ENCODE data around the gene CPNE9. TPM values are rescaled to one million over a fixed set of nuclear protein-coding genes. Genes with fewer than 3 reads are reported as not detected.

The CPNE9 gene
- total RNA-seq, 1 donor from 2014 or later, result not detected

DNA sequence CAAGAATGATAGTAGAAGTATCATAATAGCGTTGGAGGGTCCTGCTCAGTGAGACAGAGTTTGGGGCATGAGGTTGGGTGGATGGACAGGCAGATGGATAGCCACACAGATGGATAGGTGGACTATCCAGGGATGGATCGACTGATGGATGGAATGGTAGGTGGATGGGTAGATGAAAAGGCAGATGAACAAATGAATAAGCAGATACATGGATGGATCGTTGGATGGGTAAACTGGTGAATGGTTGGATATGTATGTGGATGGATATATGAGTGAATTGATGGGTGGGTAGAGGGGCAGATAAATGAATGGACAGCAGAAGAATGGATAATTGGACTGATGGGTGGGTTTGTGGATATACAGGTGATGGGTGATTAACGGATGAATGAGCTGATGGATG lies 9.5 kb downstream of the CPNE9 start:
- Mint-ChIP-seq H3K4me3 (ENCODE audit: unreplicated experiment) (no peak overlapping the region), H3K36me3 (ENCODE audit: unreplicated experiment) (no peaks in the 10 kb centered on the region), H3K27ac (ENCODE audit: unreplicated experiment) (no peak overlapping the region), H3K27me3 (ENCODE audit: unreplicated experiment) (peaks cover 33% of the 10 kb centered on the region), H3K4me1 (ENCODE audit: unreplicated experiment) (no peaks in the 10 kb centered on the region), H3K9me3 (ENCODE audit: unreplicated experiment) (no peaks in the 10 kb centered on the region)
- DNase-seq (ENCODE audit: extremely low spot score, unreplicated experiment), result no peak
- TF ChIP-seq, protein P1, sequence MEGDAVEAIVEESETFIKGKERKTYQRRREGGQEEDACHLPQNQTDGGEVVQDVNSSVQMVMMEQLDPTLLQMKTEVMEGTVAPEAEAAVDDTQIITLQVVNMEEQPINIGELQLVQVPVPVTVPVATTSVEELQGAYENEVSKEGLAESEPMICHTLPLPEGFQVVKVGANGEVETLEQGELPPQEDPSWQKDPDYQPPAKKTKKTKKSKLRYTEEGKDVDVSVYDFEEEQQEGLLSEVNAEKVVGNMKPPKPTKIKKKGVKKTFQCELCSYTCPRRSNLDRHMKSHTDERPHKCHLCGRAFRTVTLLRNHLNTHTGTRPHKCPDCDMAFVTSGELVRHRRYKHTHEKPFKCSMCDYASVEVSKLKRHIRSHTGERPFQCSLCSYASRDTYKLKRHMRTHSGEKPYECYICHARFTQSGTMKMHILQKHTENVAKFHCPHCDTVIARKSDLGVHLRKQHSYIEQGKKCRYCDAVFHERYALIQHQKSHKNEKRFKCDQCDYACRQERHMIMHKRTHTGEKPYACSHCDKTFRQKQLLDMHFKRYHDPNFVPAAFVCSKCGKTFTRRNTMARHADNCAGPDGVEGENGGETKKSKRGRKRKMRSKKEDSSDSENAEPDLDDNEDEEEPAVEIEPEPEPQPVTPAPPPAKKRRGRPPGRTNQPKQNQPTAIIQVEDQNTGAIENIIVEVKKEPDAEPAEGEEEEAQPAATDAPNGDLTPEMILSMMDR (IDR thresholded peaks at IDR 0.05), result no peak

DNA sequence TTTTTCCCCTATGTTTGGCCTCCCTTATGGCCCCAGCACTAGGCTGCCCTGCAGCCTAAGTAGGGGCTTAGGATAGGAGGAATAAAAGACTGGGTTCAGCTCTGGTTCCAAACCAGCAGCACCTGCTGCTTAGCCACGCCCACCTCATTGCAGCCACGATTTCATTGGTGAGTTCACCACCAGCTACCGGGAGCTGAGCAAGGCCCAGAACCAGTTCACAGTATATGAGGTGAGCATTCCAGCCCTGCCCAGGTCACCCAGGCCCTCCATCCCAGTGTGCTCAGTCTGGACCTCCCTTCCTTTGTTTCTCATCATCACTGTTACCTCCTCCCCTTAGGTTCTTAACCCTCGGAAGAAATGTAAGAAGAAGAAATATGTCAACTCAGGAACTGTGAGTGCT lies 11.5 kb downstream of the CPNE9 start:
- no peaks in the 10 kb centered on the region for H3K36me3 Mint-ChIP-seq (ENCODE audit: unreplicated experiment)
- H3K9me3 Mint-ChIP-seq (ENCODE audit: unreplicated experiment), result no peaks in the 10 kb centered on the region
- H3K4me1 Mint-ChIP-seq (ENCODE audit: unreplicated experiment), result no peaks in the 10 kb centered on the region
- DNase-seq (ENCODE audit: extremely low spot score, unreplicated experiment), result no peak
- peaks cover 36% of the 10 kb centered on the region for H3K27me3 Mint-ChIP-seq (ENCODE audit: unreplicated experiment)
- H3K4me3 Mint-ChIP-seq (ENCODE audit: unreplicated experiment), result no peak overlapping the region
- no peak overlapping the region for H3K27ac Mint-ChIP-seq (ENCODE audit: unreplicated experiment)
- TF ChIP-seq, protein P1 (IDR thresholded peaks at IDR 0.05), result no peak

DNA sequence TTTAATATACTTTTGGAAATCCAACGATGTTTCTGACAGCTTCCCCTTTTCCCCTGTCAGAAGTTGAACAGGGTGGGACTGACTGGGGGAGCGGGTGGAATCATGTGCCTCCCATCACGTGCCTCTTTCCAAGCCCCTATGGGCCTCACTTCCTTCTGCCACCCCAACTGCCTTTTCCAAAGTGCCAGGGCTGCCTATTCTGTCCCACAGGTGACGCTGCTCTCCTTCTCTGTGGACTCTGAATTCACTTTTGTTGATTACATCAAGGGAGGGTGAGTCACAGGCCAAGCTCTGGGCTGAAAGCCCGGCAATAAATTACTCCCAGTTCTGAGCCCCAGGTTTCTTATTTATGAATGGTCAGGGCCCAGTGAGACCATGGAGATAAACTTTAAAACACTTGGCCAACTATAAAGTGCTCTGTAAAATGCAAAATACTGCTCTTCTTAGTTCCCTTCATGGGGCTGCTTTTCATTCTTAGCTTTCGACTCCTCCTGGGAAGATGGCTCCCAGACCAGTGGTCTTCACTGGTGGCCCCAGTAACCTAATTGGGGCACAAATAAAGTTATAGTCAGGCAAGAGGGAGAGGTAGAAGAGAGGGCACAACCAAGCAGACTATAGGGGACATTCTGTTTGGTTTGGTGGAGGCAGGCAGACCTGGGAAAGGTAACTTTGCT lies 12.3 kb downstream of the CPNE9 start:
- H3K27ac Mint-ChIP-seq (ENCODE audit: unreplicated experiment), result no peak overlapping the region
- no peaks in the 10 kb centered on the region for H3K4me1 Mint-ChIP-seq (ENCODE audit: unreplicated experiment)
- DNase-seq (ENCODE audit: extremely low spot score, unreplicated experiment), result no peak
- H3K9me3 Mint-ChIP-seq (ENCODE audit: unreplicated experiment), result no peaks in the 10 kb centered on the region
- peaks cover 40% of the 10 kb centered on the region for H3K27me3 Mint-ChIP-seq (ENCODE audit: unreplicated experiment)
- H3K4me3 Mint-ChIP-seq (ENCODE audit: unreplicated experiment), result no peak overlapping the region
- H3K36me3 Mint-ChIP-seq (ENCODE audit: unreplicated experiment), result no peaks in the 10 kb centered on the region
- TF ChIP-seq, protein P1 (IDR thresholded peaks at IDR 0.05), result peak; percentile 61

DNA sequence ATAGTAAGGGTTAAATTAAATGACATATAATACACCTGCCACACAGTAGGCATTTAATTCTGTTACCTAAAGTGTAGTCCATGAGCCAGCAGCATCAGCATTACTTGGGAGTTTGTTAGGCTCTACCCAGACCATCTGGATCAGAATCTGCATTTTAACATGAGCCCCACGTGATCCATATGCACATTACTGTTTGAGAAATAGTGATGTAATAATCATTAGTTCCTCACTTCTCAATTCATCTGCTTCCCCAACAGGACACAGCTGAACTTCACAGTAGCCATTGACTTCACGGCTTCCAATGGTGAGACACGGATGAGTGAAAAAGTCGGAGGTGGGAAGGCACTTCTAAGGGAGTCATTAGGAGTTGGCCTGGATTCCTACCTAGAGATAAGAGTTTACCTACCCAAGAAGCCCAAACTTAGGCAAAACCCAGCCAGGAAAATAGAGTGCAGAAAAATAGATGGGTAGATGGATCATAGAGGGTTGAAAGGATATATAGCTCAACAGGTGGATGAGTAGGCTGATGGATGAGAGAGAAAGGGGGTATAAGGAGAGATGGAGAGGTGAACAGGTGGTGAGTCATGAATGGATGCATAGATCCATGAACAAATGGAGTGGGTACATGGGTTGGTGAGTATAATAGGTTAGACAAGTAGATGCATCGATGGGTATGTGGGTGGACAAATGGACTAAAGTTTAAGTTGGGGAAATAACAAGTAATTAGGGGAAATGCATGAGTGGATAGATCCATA lies 13.3 kb downstream of the CPNE9 start:
- H3K4me3 Mint-ChIP-seq (ENCODE audit: unreplicated experiment), result no peak overlapping the region

DNA sequence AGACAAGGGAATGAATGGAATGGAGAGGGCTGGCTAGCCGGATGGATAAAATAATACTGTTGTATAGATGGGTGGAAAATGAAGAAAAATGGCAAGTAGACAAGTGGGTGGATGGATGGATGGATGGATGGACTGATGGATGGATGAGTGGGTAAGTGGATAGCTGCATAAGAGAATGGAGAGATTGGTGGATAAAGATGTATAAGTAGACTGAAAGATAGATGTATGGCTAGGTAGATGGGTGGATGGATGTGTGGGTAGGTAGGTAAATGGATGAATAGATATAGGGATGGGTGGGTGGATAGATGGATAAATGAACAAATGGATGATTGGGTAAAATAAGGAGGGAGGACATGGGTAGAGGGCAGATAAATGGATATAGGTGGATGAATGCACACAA lies 13.9 kb downstream of the CPNE9 start:
- Mint-ChIP-seq H3K27me3 (ENCODE audit: unreplicated experiment) (peaks cover 48% of the 10 kb centered on the region), H3K27ac (ENCODE audit: unreplicated experiment) (no peak overlapping the region), H3K4me3 (ENCODE audit: unreplicated experiment) (no peak overlapping the region), H3K36me3 (ENCODE audit: unreplicated experiment) (no peaks in the 10 kb centered on the region), H3K9me3 (ENCODE audit: unreplicated experiment) (no peaks in the 10 kb centered on the region), H3K4me1 (ENCODE audit: unreplicated experiment) (no peaks in the 10 kb centered on the region)
- TF ChIP-seq, protein P1 (IDR thresholded peaks at IDR 0.05), result no peak
- no peak for DNase-seq (ENCODE audit: extremely low spot score, unreplicated experiment)

More for the DNA sequence above, 13.3 kb downstream of the CPNE9 start:
- Mint-ChIP-seq H3K9me3 (ENCODE audit: unreplicated experiment) (no peaks in the 10 kb centered on the region), H3K36me3 (ENCODE audit: unreplicated experiment) (no peaks in the 10 kb centered on the region), H3K4me1 (ENCODE audit: unreplicated experiment) (no peaks in the 10 kb centered on the region), H3K27ac (ENCODE audit: unreplicated experiment) (no peak overlapping the region), H3K27me3 (ENCODE audit: unreplicated experiment) (peaks cover 45% of the 10 kb centered on the region)
- TF ChIP-seq, protein P1 (IDR thresholded peaks at IDR 0.05), result no peak
- DNase-seq (ENCODE audit: extremely low spot score, unreplicated experiment), result no peak

Data from osteocyte (in vitro differentiated cells).